22Rv1 (cell line): ENCODE measurements around the gene RIC8B.

Experiments used
- H3K27ac ChIP-seq: fragments of 450-650 bp; 2 replicates; pipeline ENCODE4 v1.5.1; 2017
- ZFX ChIP-seq: fragments of 450-650 bp; IDR thresholded peaks from 2 replicates; pipeline ENCODE4 v1.6.1; 2017; ENCODE audit warnings: antibody characterized with exemption, borderline replicate concordance
- TF ChIP-seq, protein P1 (sequence below): fragments of 450-650 bp; IDR thresholded peaks from 2 replicates; pipeline ENCODE4 v1.5.1; 2017; ENCODE audit warnings: mild to moderate bottlenecking

The RIC8B gene

DNA sequence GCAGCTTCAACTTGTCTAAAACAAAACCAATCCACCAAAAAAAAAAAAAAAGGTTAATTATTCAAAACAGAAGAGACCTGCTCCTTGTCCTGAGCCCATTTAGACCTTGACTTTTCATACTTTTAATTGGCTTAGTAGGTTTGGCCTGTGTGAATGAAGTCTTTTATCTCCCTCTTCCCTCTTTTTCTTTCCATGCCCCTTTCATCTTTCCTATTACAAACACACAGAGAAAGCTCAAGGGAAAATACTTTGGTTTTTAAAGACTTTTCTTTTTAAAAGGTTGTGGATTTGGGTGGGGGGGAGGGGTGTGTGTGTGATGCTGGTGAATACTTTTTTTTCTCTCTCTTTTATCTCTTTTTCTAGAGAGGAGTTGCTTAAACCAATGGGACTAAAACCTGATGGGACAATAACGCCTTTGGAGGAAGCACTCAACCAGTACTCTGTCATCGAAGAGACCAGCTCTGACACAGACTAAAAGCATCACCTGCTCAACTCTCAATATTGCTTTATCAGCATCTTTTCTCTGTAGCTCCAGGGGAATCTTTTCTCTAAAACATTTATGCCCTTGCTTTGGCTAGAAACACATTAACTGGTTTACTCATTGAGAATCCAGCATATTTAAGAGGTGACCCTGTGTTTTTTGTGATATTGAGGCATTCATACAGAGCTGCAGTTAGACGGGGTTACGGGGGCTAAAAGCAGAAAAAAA lies 111.2 kb downstream of the RIC8B start:
- no peak overlapping the region for H3K27ac ChIP-seq
- no peak for TF ChIP-seq ZFX
- TF ChIP-seq, protein P1, sequence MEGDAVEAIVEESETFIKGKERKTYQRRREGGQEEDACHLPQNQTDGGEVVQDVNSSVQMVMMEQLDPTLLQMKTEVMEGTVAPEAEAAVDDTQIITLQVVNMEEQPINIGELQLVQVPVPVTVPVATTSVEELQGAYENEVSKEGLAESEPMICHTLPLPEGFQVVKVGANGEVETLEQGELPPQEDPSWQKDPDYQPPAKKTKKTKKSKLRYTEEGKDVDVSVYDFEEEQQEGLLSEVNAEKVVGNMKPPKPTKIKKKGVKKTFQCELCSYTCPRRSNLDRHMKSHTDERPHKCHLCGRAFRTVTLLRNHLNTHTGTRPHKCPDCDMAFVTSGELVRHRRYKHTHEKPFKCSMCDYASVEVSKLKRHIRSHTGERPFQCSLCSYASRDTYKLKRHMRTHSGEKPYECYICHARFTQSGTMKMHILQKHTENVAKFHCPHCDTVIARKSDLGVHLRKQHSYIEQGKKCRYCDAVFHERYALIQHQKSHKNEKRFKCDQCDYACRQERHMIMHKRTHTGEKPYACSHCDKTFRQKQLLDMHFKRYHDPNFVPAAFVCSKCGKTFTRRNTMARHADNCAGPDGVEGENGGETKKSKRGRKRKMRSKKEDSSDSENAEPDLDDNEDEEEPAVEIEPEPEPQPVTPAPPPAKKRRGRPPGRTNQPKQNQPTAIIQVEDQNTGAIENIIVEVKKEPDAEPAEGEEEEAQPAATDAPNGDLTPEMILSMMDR, result no peak

DNA sequence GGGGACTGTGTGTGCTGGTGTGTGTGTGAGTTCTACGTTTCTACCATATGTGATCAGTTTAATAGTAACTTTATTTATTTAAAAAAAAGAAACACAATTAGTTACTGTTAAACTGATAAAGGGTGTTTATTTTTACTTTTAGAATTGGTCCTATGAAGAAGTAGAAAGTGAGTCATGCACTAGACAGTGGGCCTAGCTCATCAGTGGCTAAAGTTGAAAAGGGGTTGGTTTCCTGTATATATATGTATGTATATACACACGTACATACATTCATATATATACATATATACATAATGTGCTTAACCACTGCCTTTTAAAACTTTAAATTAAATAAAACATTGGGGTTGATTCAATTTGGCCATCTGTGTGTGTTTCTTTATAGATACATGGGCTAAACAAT lies 112.5 kb downstream of the RIC8B start:
- no peak overlapping the region for H3K27ac ChIP-seq
- TF ChIP-seq, protein P1, result no peak
- TF ChIP-seq ZFX, result no peak

DNA sequence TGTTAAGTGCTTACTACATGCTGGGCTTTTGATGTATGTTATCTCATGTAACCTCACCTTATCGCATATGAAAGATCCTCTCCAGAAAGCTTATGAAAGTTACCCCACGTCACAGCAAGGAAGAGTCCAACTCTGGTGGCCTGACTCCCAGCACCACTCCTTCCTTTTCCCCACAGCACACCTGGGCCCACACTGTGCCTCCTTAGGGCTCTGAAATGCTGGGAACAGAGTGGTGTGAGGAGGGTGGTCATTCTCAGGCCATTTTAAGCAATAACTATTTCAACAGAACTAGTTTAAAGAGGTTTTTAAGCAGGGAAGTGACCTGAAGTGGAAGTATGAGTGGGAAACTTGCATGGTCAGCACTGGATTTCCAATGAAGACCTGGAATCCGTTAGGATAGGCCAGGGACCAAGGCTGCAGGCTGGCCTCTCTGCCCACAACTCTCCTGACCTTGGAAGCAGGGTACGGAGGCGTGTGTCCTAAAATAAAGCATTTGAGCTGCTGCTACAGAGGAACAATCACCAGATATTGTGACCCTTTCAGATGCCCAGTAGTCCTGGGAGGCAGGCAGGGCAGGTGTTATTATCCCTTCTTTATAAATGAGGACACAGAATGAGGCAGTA lies 114.0 kb downstream of the RIC8B start:
- TF ChIP-seq, protein P1, result no peak
- TF ChIP-seq ZFX, result no peak
- H3K27ac ChIP-seq, result no peak overlapping the region

DNA sequence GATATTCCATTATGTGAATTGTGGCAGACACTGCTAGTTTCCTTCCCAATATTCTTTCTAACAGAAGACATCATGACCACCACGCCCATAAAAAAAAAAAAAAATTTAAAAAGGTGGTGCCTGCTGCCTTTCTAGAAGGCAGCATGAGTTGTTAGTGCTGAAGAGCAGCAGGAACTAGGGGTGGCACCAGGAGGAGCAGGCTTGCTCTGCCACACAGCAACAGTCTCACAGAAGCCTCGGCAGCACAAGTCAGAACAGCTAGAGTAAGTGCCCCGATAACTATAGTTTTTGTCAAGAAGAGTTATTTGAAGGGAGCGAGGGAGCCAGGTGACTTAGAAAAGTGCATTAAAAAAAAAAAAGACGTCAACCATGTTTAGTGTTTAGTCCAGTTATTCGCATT lies 114.8 kb downstream of the RIC8B start:
- H3K27ac ChIP-seq, result no peak overlapping the region
- TF ChIP-seq, protein P1, result no peak
- TF ChIP-seq ZFX, result no peak

DNA sequence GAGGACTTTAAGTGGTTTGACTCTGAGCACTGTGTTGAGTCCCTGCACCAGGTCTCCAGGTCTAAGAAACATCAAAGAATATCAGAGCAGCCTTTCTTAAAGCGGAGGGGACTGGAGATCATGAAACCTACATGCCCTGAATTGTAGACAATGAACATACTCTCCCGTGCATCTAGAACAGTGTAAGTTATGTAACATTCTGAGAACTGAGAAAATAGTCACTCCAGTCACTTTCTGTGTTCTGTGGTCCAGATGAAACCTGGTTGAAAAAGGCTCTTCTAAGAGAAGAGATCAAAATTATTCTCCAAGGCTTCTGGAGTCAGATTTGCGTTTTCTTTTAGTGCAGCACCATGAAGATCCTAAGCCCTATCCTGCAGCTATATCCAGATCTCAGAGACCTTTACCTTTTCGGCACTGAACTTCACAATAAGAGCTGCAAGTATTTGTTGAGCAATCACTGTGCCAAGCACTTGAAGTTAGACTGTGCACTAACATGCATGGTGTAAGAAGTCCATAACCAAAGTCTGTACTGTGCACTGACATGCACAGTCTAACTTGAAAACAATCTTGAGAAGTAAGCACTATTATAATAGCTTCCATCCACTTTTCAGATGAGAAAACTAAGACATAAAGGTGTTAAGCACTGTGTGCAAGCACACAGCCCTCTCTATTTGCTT lies 115.6 kb downstream of the RIC8B start:
- H3K27ac ChIP-seq, result no peak overlapping the region
- no peak for TF ChIP-seq ZFX
- TF ChIP-seq, protein P1, result no peak

DNA sequence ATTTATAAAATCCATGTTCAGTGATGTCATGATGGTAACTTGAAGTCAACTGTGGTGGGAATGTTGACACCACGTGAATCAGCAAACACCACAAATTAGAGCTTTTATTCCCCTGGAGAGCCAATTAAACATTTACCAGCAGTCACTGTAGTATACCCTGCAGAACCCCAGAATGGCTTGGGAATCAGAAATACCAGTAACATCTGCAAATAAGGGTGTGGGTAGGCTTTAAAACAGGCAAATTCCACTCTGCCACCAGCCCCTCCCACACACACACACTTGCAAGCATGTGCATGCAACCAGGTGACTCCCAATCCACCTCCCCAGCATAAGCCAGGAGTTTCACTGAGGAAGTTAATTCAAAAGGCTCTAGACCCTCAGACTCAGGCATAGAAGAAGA lies 117.6 kb downstream of the RIC8B start:
- no peak for TF ChIP-seq ZFX
- TF ChIP-seq, protein P1, result no peak
- no peak overlapping the region for H3K27ac ChIP-seq

DNA sequence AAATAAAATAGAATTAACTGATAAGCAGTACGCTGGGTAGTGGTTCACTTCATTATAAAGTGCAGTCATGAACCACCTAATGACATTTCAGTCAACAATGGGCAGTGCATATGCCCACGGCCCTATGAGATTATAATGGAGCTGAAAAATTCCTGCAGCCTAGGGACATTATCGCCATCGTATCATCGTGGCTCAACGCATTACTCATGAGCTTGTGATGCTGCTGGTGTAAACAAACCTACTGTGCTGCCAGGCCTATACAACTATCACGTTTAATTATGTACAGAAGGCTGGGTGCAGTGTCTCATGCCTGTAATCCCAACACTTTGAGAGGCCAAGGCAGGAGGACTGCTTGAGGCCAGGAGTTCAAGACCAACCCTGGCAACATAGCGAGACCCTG lies 119.0 kb downstream of the RIC8B start:
- H3K27ac ChIP-seq, result no peak overlapping the region
- TF ChIP-seq, protein P1, result no peak
- TF ChIP-seq ZFX, result no peak
